Measurements from ENCODE around the gene CD28.

CD28 gene

GRCh38 chr2:203711399-203711798 is 5.0 kb downstream of the CD28 start:
- DNase-seq (ENCODE audit: low read depth) = no peak
- no peak overlapping the region for H3K4me3 ChIP-seq (ENCODE audit: low read length)
- TF ChIP-seq CTCF (conservative IDR thresholded peaks at IDR 0.05; ENCODE audit: low read depth, low read length) = no peak

GRCh38 chr2:203713381-203713780 is 6.9 kb downstream of the CD28 start:
- H3K4me3 ChIP-seq (ENCODE audit: low read length) = no peak overlapping the region
- no peak for TF ChIP-seq CTCF (conservative IDR thresholded peaks at IDR 0.05; ENCODE audit: low read depth, low read length)
- no peak for DNase-seq (ENCODE audit: low read depth)

- no peak for TF ChIP-seq CTCF (conservative IDR thresholded peaks at IDR 0.05; ENCODE audit: low read depth, low read length)
- DNase-seq (ENCODE audit: low read depth) = no peak
- no peak overlapping the region for H3K4me3 ChIP-seq (ENCODE audit: low read length)
Measured at GRCh38 chr2:203714112-203714511, 7.7 kb downstream of the CD28 start.

- no peak for TF ChIP-seq CTCF (conservative IDR thresholded peaks at IDR 0.05; ENCODE audit: low read depth, low read length)
- no peak for DNase-seq (ENCODE audit: low read depth)
- no peak overlapping the region for H3K4me3 ChIP-seq (ENCODE audit: low read length)
Measured at GRCh38 chr2:203715744-203716143, 9.3 kb downstream of the CD28 start.

GRCh38 chr2:203718087-203718486 is 11.6 kb downstream of the CD28 start:
- no peak for DNase-seq (ENCODE audit: low read depth)
- no peak for TF ChIP-seq CTCF (conservative IDR thresholded peaks at IDR 0.05; ENCODE audit: low read depth, low read length)
- no peak overlapping the region for H3K4me3 ChIP-seq (ENCODE audit: low read length)

- DNase-seq (ENCODE audit: low read depth) = no peak
- TF ChIP-seq CTCF (conservative IDR thresholded peaks at IDR 0.05; ENCODE audit: low read depth, low read length) = no peak
- H3K4me3 ChIP-seq (ENCODE audit: low read length) = no peak overlapping the region
Measured at GRCh38 chr2:203719456-203720410, 13.3 kb downstream of the CD28 start.

Measured in retinal pigment epithelial cell (primary cell).